Measurements from ENCODE around the gene APPL2.
A peak's percentile ranks its signal among the peaks of the same experiment; 100 is the strongest.

Gene APPL2, protein sequence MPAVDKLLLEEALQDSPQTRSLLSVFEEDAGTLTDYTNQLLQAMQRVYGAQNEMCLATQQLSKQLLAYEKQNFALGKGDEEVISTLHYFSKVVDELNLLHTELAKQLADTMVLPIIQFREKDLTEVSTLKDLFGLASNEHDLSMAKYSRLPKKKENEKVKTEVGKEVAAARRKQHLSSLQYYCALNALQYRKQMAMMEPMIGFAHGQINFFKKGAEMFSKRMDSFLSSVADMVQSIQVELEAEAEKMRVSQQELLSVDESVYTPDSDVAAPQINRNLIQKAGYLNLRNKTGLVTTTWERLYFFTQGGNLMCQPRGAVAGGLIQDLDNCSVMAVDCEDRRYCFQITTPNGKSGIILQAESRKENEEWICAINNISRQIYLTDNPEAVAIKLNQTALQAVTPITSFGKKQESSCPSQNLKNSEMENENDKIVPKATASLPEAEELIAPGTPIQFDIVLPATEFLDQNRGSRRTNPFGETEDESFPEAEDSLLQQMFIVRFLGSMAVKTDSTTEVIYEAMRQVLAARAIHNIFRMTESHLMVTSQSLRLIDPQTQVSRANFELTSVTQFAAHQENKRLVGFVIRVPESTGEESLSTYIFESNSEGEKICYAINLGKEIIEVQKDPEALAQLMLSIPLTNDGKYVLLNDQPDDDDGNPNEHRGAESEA
- total RNA-seq: 38.9 to 52.5 (median 40.5) reads per million in 4 donors

- DNase-seq: peak; percentile 62 to 84 (median 66)
These were observed at the start of gene APPL2 for GRCh38 chr12:105235732-105236476. TSS of gene APPL2 (minus strand) at chr12:105236174. CDS start at chr12:105236012, 162 bp downstream.

DNA sequence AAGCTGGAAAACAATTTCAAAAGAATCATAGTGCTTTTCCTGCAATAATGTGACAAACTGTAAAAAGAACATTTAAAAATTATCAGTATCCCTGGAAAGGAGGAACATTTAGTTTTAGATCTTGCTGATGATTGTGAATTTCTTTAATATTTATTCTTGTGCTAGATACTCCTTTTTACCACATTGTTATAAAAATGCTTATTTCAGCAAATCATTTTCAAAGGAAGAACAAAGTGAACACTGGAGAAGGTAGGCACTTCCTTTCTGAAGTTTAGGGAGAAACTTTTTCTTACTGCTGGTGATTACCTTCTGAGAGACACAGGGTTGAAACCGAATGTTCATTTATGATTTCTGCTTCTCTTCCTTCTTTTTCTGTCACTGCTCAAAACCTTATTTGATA is 49.4 kb upstream of the APPL2 start:
- no peak for DNase-seq

DNA sequence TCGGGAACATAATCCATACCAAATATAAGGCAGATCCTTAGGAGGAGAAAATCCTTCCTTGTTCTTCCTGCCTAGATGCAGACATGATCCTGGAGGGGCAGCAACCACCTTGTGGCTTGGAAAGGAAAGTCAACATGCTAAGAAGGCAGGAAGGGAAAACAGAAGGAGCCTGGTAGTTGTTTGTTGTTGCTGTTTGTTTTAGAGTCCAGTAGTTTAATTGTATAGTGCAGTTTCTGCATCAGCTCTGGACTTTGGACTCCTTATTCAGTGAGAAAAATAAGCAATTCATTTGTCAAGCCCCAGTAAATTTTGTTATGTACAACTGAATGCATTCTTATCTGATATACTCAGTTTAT is 45.7 kb upstream of the APPL2 start:
- DNase-seq: no peak

DNA sequence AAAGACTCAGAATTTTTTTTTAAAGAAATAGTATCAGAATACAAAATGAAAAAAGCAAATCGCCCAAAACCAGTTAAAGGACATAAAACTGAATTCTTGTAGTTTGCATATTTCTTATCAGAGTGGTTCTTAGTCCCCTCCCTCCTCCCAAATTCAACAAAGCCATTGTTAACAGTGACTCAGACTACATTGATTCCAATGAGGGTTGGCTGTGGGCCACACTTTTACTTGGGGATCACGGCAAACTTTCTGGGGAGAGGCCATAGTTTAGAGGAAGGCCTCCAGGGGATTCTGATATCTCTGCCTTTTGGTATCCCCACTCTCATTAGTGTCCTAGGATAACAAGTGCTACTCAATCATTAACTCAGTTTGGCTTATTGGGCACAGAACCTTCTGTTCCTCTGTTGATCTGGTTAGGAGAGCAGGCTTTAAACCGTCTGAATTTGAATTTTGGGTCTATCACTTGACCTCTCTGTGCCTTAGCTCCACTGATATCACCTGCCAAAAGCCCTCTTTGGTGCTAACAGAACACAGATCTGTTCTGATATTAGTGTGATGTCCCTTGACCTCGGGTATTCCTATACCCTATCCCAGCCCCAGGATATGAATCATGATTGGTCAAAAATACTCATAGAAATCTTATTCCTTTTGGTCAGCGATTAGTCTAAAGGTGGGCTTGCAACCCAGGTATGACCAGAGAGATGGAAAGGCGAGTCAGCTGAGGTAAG is 45.2 kb upstream of the APPL2 start:
- no peak for DNase-seq

DNA sequence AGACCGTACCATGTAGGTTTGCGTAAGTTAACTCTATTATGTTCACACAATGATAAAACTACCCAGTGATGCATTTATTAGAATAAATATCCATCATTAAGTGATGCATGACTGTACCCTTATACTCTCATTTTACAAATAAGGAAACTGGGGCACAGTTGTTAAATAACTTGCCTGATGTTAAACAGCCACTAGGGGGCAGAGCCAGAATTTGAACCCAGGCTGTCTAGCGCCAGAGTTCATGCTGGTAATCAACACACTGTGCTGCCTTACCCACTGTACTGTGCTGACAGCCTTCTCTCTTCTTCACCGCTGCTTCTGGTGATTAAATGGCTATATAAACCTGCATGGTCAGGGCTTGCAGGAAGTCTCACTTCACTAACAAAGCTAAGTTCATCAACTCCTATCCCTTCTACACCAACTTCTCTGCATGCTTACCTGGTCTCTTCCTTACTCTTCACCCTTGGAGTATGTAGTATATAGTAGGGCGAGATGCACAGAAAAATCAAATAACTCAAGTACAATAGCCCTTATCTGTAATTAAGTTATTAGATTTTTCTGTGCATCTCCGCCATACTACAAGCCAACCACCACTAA is 43.6 kb upstream of the APPL2 start:
- DNase-seq: peak in 3 of 5 donors; percentile 12 to 55 (median 15)

DNA sequence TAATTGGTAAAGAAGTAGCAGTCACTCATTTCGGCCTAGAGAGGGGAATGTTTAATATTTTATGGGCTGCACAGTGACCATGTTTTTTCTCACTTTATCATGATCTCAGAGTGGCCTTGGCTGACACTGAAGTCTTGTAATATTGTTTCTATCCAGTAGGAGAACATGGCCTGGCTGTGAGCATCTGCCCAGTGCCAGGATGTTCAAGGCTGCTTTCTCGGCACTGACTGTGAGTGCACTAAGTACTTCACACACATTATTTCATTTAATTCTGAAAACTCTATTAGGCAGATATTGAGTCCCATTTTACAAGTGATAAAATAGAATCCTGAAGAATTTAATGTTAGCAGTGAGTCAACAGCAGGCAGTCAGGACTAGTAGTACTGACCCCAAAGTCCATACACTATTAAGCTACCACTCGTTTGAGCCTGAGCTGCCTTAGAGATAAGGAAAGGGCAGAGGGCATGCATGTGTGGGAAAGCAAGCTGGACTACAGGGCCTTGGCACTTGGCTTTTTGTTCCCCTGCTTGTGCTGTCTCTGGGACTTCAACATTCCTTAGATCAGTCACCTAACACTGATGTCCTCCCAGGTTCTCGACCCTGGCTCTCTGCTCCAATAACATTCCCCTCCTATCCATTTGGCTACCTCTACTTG is 42.2 kb upstream of the APPL2 start:
- DNase-seq: no peak

GRCh38 chr12:105275997-105276733 is 40.2 kb upstream of the APPL2 start:
- DNase-seq: no peak

DNA sequence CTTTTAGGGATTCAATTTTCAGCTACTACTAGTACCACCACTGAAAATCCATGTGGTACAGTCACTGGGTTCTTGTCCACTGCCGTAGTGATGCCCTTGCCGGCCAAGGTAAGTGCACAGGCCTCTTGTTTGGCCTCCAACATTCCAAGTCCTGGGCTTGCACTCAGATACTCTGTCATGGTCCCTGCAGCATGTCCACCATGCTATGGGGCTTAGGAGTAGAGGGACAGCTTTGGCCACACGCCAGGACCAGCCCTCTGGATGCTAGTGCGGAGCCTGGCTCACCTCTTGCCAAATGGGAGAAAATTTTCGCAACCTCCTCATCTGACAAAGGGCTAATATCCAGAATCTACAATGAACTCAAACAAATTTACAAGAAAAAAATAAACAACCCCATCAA is 38.6 kb upstream of the APPL2 start:
- no peak for DNase-seq

- no peak for DNase-seq
These were observed 37.6 kb upstream of the APPL2 start for GRCh38 chr12:105273601-105274000.

DNA sequence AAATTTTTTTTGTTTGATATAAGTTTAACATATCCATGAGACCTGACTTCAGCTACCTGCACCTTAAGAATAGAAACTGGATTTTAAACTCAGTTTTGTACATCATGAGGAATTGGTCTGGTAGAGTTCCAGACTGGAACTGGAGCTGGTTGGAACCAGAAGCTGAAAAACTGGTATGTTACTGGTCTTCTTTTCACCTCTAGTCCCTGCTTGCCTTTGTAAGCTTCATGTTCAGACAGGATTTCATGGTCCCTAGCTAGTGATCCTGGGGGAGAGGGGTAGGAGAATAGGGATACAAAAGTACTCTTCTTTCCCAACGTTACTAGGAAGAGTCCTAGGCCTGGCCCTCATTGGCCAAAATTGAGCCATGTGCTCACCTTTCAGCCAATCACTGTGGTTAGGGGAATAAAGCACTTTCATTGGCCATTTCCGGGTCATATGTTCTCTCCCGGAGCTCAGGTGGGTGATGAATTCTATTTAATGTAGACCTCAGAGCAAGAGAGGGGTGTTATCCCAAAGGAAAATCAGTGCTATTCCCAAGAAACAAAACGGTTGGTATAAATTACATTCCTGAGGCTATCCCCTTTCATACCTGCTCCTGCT is 36.9 kb upstream of the APPL2 start:
- DNase-seq: no peak

- no peak for DNase-seq
These were observed 36.2 kb upstream of the APPL2 start for GRCh38 chr12:105272152-105272551.

DNA sequence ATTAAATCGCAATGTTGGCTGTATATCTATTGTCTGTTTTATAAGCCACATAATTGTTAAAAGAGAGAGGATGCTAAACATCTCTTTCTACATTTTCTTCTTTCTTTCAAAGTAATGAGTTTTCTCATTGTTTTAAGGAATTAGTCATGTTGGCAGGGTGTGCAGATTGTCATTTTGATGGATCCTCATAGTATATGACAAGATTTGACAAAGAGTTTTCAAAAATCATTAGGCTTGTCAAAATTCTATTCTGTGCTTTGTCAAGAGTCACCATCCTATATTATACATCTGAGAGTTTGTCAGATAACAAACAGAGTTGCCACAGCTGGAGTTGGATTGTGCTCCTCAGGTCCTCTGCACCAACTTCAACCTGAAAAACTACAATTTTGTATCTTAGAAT is 35.4 kb upstream of the APPL2 start:
- DNase-seq: no peak

DNA sequence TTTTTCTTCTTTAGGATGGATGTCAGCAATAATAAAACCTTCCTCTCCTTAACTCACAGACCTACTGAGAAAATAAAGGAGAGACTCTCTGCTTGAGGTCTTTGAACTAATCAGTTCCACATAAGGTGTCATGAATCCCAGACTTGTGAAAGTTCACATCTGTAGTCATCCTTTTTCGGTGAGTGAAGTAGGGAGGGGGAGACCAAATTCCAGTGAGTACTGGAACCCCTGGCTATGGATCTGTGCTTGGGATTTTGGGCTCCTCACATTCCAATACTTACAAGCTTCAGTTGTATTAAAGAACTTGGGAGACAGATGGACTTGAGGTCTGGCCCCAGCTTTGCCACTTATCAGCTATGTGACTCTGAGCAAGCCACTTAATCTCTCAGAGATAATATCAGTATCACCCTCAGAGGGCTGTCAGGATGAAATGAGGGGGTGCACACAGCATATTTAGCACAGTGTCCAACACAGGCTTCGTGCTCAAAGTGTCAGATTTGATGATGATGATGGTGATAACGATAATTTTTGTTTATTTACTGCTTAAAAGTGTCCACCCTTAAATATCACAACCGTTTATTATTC is 34.8 kb upstream of the APPL2 start:
- no peak for DNase-seq

DNA sequence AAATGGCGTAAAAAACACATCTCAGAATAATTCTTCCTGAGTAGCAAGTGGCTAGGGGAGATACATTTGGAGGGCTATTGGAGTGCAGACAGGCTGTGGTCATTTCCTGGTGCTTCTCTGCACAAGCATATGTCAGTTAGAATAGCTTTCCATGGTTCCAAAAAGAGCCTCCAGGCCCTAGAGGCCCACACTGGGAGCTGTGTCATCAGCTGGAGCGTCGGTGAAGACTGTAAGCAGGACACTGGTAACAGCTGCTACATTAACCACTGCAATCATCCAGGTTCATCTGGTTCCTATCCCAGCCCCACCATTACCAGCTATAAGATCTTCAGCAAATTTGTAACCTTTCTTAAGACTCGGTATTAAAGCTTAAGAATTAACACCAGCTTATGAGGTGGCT is 31.7 kb upstream of the APPL2 start:
- no peak for DNase-seq

- no peak for DNase-seq
These were observed 28.8 kb upstream of the APPL2 start for GRCh38 chr12:105264771-105265170.

DNA sequence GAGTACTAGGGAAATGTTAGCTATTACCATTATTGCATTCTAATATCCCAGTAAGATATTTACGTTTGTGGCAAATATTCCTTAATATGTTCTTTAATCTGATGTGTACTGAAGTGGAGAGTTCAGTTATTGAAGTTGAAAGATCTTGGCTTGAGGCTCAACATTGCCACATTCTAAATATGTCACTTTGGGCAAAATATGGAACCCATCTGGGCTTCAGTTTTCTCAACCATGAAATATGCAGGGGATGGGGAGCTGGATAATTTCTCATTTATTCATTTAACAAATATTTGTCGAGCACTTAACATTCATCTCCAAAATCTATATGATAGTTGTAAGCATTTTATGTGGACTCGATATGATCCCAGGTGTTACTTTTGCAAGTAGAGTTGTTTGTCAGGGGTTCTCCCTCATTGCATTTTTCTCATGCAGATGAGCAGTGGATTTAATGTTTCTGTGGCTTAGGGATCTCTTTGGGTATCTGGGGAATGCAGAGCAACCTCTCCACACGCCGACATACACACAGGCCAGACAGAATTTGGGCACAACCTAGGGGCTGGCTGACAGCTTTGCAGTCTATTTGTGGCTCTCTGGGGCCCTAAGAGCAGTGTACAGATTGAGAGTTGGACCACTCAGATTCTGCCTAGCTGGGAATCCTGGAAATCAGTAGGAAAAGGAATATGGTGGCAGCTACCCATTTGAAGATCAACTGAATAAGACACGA is 26.6 kb upstream of the APPL2 start:
- DNase-seq: no peak

DNA sequence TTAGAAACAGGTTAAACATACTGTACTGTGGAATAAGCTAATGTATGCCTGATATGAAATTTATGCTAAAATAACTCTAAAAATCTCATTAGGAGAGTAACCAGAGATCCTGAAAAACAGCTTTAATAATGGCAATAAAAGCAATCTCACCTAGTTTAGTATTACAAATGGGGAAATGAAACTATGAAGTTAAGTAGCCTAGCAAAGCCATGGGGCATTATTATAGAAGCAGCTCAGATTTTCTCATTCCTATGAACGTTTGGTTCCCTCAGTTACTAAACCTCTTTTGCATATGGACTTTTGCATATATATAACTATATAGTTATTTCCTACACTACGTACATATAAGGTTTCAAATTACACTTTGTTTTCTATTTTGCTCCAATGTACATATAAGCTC is 25.0 kb upstream of the APPL2 start:
- no peak for DNase-seq

- no peak for DNase-seq
These were observed 23.3 kb upstream of the APPL2 start for GRCh38 chr12:105259226-105259625.

- no peak for DNase-seq
These were observed 21.4 kb upstream of the APPL2 start for GRCh38 chr12:105257321-105257728.

GRCh38 chr12:105256921-105257320 is 20.9 kb upstream of the APPL2 start:
- no peak for DNase-seq

Data from T-helper 1 cell (primary cell).